Left renal pelvis (tissue), 4 donors: ENCODE results near the gene CRAMP1. TPM values are rescaled to one million over a fixed set of nuclear protein-coding genes. Genes with fewer than 3 reads are reported as not detected.

ENCODE experiments used
- DNase-seq, 4 donors: peaks; one replicate each; pipeline ENCODE4 v3.0.0-alpha.2; 2013; ENCODE audit warnings: low read depth in 4 of 4, low spot score in 3 of 4
- polyA plus RNA-seq, 4 donors: library from polyadenylated mRNA; unstranded; fragments of 120-200 nt; gene quantifications; one replicate each; pipeline ENCODE4 v1.2.1, GENCODE V29; 2013; ENCODE audit not compliant: insufficient read length in 4 of 4

CRAMP1 gene
- polyA plus RNA-seq, 4 donors, result 15.1 to 27.5 (median 18.6) TPM

DNA sequence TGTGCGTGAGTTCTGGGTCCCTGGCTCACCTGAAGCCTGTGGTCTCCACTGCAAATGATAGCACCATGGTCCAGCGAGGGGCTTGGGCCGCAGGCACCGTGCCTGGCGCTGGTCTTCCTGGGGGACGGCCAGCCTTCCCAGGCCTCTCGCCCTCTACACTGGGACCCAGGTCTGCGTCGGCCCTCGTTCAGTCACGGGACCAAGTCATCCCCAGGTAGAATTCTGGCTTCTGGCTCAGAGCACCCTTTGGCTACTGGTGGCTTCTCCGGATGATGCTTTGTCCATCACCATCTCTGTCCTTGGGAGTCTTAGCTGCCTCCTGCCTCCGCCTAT, 20.4 kb downstream of the CRAMP1 start:
- DNase-seq, result no peak

DNA sequence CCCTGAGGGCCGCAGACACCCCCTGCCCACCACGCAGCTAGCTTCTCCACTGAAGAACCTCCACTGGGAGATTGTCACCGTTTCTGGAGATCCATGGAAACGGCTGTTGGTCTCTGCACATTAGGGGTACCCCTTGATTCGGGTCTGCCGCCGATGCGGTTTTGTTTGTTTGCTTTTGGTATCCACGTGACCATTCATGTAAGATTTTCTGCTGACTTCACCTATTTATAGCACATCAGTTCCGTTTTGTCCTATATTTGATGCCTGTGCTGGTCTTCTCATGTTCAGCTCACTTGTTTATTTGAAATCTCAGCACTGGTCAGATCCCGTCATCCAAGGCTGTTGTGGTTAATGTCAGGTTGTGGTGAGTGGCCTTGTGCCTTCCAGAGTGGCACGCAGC, 21.1 kb downstream of the CRAMP1 start:
- DNase-seq, result no peak

GRCh38 chr16:1634541-1634940, 22.4 kb downstream of the CRAMP1 start:
- DNase-seq, result no peak

DNA sequence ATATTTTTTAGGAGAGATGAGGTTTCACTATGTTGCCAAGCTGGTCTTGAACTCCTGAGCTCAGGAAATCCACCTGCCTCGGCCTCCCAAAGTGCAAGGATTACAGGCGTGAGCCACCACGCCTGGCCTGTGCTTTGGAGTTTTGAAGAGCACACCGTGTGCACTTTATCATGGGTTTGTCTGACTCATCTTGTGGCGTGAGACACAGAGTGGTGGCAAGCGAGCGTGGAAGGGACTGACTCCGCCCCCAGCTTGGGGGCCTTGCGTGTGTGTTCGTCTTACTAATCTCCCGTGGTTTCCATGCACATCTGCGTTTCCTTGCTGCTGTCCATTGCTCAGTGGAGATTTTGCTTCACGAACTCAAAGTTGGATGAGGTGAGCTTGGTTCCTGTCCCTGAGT, 22.9 kb downstream of the CRAMP1 start:
- no peak for DNase-seq

DNA sequence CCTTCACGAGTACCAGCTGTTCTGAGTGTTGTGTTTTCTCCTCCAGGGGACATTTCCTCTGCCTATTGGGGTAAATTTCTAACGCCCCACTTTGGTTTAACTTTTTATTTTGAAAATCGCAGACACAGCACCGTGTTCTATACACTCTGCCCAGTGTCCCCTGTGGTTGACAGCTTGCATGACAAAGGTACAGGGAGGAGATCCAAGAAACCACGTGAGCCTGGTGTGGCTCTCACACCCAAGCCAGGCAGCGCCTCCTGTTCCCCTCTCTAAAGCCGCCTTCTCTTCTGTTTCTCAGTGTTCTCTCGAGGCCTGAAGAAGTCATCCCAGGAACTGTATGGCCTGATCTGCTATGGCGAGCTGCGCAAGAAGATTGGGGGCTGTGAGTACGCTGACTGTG, 25.4 kb downstream of the CRAMP1 start:
- DNase-seq, result no peak

- DNase-seq, result no peak
Observed at GRCh38 chr16:1638757-1639156, 26.6 kb downstream of the CRAMP1 start.

- DNase-seq, result no peak
Observed at GRCh38 chr16:1639282-1639681, 27.1 kb downstream of the CRAMP1 start.

DNA sequence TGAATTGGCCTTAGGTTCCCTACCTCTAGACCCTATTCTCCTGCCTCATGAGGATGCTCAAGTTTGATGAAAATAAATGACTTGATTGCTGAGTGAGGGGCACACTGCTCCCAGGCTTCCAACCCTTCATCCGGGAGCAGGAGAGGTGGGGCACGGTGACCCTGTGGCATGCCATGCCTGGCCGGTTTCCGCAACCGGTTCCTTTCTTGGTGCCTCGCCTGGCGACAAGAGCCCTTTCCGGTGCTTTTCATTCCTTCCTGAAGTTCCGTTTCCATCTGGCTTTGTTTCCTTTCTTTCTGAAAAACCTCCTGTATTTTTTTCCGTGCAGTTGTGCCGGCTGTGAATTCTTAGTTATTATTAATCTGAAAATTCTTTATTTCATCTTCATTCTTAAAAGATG, 27.7 kb downstream of the CRAMP1 start:
- DNase-seq, result no peak

GRCh38 chr16:1640261-1640941, 28.2 kb downstream of the CRAMP1 start:
- no peak for DNase-seq

GRCh38 chr16:1641261-1641660, 29.1 kb downstream of the CRAMP1 start:
- no peak for DNase-seq

DNA sequence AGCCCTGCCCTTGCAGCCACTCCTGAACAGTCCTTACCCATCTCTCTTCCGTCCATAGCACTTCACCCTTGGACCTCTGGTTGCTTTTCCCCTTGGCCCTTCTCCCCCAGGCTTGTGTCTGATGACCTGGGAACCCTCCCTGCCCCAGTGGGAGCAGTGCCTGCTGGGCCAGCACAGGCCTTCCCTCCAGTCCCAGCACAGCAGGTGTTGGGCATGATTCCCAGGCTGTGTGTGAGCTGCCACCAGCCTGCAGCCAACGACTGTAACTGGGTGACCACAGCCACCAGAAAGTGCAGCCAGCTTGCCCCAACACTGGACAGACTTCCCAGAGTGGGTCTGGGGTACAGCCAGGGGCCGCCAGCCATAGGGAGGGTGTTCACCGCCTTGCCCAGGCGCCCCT, 30.0 kb downstream of the CRAMP1 start:
- no peak for DNase-seq

GRCh38 chr16:1642753-1643152, 30.6 kb downstream of the CRAMP1 start:
- no peak for DNase-seq

DNA sequence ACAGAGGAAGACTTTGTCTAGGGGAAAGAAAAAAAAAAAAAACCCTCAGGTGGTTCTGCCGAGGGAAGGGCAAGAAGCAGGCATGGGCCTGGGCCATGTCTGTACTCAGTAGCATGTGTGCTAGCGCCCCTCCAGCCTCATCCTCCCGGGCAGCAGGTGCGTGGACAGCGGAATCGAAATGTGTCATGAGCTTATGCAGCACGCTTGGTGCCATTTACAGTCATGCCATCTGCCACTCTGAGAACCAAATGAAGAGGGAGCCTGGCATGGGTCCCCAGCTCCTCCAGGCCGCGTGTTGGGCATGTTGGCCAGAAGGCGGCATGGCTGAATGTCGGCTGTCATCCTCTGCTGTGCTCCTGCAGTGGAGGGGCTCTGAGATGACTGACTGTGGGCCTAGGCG, 31.4 kb downstream of the CRAMP1 start:
- DNase-seq, result no peak

DNA sequence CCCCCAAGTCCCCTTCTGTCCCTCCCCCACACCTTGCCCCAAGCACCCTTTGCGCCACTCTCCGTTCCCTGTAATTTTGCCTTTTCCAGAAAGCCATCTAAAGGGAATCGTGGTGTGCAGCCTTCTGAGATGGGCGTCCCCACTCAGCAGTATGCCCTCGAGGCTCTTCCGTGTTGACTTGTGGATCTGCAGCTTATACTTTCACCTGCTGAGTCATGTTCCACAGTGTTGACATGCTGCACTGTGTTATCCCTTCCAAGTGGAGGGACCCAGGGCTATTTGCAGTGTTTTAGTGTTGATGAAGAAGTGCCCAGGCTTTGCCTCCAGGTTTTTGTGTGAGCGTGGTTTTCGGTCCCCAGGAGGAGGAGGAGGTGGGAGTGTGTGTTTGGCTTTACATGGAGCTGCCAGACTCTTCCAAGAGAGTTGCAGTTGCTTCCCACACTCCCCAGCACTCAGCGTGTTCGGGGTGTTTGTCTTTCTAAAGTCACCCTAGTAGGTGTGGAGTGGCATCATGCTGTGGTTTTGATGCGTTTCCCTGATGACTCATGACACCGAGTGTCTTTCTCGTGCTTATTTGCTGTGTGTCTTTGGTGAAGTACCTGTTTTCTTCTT, 33.9 kb downstream of the CRAMP1 start:
- no peak for DNase-seq

DNA sequence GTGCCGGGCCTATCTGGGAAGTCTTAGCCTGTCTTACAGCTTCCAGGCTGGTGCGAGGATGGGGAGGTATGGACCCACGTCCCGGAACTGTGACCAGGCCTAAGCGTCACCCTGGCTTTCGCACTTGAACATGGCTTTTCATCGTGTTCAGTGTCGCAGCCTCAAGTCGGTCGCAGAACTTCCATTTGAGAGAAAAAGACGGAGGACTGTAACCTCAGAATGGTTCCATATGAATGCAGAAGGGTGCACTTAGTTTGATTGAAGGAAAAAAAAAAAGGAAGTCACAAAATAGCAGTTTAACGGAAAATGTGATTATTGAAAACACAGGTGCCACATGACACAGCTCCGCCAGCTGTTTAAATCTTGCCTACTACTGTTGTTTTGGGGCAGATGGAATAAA, 35.7 kb downstream of the CRAMP1 start:
- no peak for DNase-seq

GRCh38 chr16:1650131-1650530, 38.0 kb downstream of the CRAMP1 start:
- no peak for DNase-seq

DNA sequence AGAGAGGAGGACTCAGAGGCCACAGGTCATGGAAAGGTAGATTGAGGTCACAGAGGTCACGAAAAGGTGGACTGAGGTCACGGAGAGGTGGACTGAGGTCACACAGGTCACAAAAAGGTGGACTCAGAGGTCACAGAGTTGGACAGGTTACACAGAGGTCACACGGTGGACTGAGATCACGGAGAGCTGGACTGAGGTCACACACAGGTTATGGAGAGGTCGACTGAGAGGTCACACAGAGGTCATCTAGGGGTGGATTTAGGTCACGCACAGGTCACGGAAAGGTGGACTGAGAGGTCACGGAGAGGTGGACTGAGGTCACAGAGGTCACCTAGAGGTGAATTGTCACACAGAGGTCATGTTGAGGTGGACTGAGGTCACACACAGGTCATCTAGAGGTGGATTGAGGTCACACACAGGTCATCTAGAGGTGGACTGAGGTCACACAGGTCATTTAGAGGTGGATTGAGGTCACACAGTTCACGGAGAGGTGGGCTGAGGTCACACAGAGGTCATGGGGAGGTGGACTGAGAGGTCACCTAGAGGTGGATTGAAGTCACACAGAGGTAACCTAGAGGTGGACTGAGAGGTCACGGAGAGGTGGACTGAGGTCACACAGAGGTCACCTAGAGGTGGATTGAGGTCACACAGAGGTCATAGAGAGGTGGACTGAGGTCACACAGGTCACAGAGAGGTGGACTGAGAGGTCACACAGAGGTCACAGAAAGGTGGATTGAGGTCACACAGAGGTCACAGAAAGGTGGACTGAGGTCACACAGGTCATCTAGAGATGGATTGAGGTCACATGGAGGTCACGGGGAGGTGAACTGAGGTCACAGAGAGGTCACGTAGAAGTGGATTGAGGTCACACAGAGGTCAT, 39.2 kb downstream of the CRAMP1 start:
- DNase-seq, result no peak

- DNase-seq, result no peak
Observed at GRCh38 chr16:1651974-1652312, 39.8 kb downstream of the CRAMP1 start.

DNA sequence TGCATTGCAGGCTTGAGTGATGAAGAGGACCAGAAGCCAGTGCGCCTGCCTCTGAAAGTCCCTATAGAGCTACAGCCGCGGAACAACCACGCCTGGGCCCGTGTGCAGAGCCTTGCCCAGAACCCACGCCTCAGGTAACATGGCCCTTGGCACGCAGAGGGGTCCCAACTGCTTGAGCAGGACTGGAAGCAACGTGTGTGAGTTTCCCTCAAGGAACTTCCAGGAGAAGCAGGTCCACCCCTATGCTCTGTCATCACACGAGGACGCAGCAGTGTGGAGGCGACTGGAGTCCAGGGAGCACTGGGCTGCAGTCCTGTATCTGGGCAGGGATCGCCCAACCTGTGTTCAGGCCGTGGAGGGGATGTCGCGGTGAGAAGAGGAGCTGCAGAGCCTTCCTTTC, 40.9 kb downstream of the CRAMP1 start:
- DNase-seq, result no peak

GRCh38 chr16:1654505-1655268, 42.5 kb downstream of the CRAMP1 start:
- no peak for DNase-seq

DNA sequence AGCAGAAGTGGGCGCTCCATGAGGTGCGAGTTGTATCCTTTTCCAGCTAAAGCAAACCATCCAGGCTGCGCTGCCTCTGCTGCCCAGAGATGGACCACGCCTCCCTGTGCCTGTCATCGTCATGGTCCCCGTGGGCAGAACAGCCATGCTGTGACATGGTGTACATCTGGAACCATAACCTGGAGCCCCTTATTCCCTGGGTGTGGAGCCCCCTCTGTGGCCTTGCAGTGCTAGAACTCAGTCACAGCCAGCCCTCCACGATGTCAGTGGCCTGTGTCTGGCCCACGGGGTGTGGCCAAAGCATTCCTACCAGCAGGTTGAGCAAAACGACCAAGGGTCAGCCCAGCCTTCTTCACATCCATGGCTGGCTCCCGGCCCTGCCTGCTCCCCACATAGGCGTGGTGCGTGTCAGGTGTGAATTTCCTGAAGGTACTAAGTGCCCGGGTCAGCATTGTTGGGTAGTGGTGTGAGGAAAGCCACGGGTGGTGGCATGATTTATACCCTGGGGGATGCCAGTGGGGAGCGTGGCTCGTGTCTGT, 43.2 kb downstream of the CRAMP1 start:
- no peak for DNase-seq
